HepG2 (cell line): ENCODE data around the gene NKX2-2. TPM values are rescaled to one million over a fixed set of nuclear protein-coding genes. Genes with fewer than 3 reads are reported as not detected.

Experiments
- ATAC-seq: fragments of 200-7000 bp; cut with Tn5 transposase; 3 replicates; pipeline ENCODE4 v1.9.1; 2020; ENCODE audit warnings: mild to moderate bottlenecking, moderate library complexity
- BruUV-seq: library from RNA; stranded (reverse); fragments of 400-500 nt; replicated peaks from 2 replicates; lab custom pipeline; 2021; lab: Mats Ljungman, UMichigan
- CTCF ChIA-PET: fragments of 300-600 bp; formaldehyde crosslinking; extraction: SDS; loops from one replicate; lab custom pipeline; 2021; ENCODE audit warnings: low total read pairs, inconsistent platforms, low intra/inter-chr PET ratio; lab: Yijun Ruan, JAX
- POLR2A ChIA-PET: fragments of 350-600 bp; sonication (Branson Sonifier 250); formaldehyde crosslinking; loops from one replicate; lab custom pipeline; 2020; ENCODE audit warnings: antibody characterized with exemption, inconsistent platforms; lab: Yijun Ruan, JAX
- DNase-seq: peaks from one replicate; pipeline ENCODE4 v3.0.0-alpha.2; 2015; ENCODE audit warnings: low spot score
- FAIRE-seq: peaks from 3 replicates; lab custom pipeline; 2011; peaks lifted over from hg19 to GRCh38; lab: Jason Lieb, UNC
- H2AFZ ChIP-seq: one replicate; pipeline ENCODE4 v1.6.1; 2011; ENCODE audit warnings: low read length, inconsistent platforms
- H3K27ac ChIP-seq: fragments of 300-600 bp; 3 replicates; pipeline ENCODE4 v1.8.0; 2011; ENCODE audit warnings: mixed run types, mild to moderate bottlenecking, mixed read lengths, low read length, inconsistent platforms; ENCODE audit not compliant: insufficient read depth; ENCODE audit errors: extremely low read length
- H3K27me3 ChIP-seq, 2 experiments: fragments of 200-600 bp in 1 of 2; 2 replicates in 1 of 2; 3 replicates in 1 of 2; pipeline versions ENCODE4 v1.6.0 to v1.8.0; 2011; ENCODE audit warnings: low read length in 2 of 2, mild to moderate bottlenecking in 2 of 2, moderate library complexity in 2 of 2, inconsistent platforms in 1 of 2; ENCODE audit not compliant: insufficient read depth in 2 of 2, control insufficient read depth in 1 of 2
- H3K36me3 ChIP-seq, 2 experiments: fragments of 200-600 bp in 1 of 2; replicated peaks in 1 of 2; 2 replicates in 1 of 2; 3 replicates in 1 of 2; pipeline versions ENCODE4 v1.5.1 to v1.8.0; 2011; ENCODE audit warnings: low read length in 2 of 2, inconsistent platforms in 1 of 2; ENCODE audit not compliant: insufficient read depth in 2 of 2, control insufficient read depth in 1 of 2
- H3K4me1 ChIP-seq: 2 replicates; pipeline ENCODE4 v1.5.1; 2012; ENCODE audit warnings: low read length, inconsistent platforms; ENCODE audit not compliant: insufficient read depth
- H3K4me2 ChIP-seq: 2 replicates; pipeline ENCODE4 v1.6.0; 2011; ENCODE audit warnings: low read depth, low read length, inconsistent platforms
- H3K4me3 ChIP-seq, 3 experiments: fragments of 200-600 bp in 1 of 3; sonication (generic), shearing (Covaris generic) in 1 of 3; replicated peaks in 1 of 3; 2 replicates each; pipeline ENCODE4 v1.5.1; 2011 to 2016; ENCODE audit warnings: low read length in 3 of 3, inconsistent platforms in 2 of 3, low read depth in 2 of 3, mild to moderate bottlenecking in 2 of 3, control low read depth in 1 of 3, mixed read lengths in 1 of 3; ENCODE audit not compliant: insufficient read depth in 1 of 3
- H3K79me2 ChIP-seq: one replicate; pipeline ENCODE4 v1.6.1; 2011; ENCODE audit warnings: low read length, inconsistent platforms; ENCODE audit not compliant: insufficient read depth
- H3K9ac ChIP-seq: 2 replicates; pipeline ENCODE4 v1.6.0; 2011; ENCODE audit warnings: mild to moderate bottlenecking, low read depth, low read length, inconsistent platforms; ENCODE audit not compliant: insufficient read depth
- H3K9me3 ChIP-seq: 2 replicates; pipeline ENCODE4 v1.5.1; 2012; ENCODE audit warnings: mild to moderate bottlenecking, low read length
- H4K20me1 ChIP-seq: 2 replicates; pipeline ENCODE4 v1.6.0; 2011; ENCODE audit warnings: inconsistent platforms, mild to moderate bottlenecking, low read length, moderate library complexity; ENCODE audit not compliant: insufficient read depth
- ELF3 ChIP-seq: IDR thresholded peaks from 2 replicates; pipeline ENCODE4 v1.6.1; 2016; ENCODE audit warnings: missing genetic modification reagents, missing compliant biosample characterization
- MAFK ChIP-seq, 2 experiments: IDR thresholded peaks in 1 of 2; conservative IDR thresholded peaks in 1 of 2; 2 replicates each; pipeline ENCODE4 v1.6.1; 2011; ENCODE audit warnings: improper control_type of control experiment in 2 of 2, low read length in 2 of 2
- MTA3 ChIP-seq: sonication (generic); formaldehyde crosslinking; IDR thresholded peaks from 2 replicates; pipeline ENCODE4 v1.4.0; 2020; ENCODE audit warnings: missing genetic modification reagents
- PHB2 ChIP-seq: fragments of 450-650 bp; IDR thresholded peaks from 2 replicates; pipeline ENCODE4 v1.6.1; 2018; ENCODE audit not compliant: partially characterized antibody
- RBAK ChIP-seq: sonication (generic); formaldehyde crosslinking; IDR thresholded peaks from 2 replicates; pipeline ENCODE4 v1.5.1; 2020; ENCODE audit warnings: mild to moderate bottlenecking, missing genetic modification reagents
- SP4 ChIP-seq: sonication (generic); formaldehyde crosslinking; IDR thresholded peaks from 2 replicates; pipeline ENCODE4 v1.8.1; 2023; ENCODE audit warnings: mild to moderate bottlenecking, missing genetic modification reagents
- XBP1 ChIP-seq: sonication (generic); formaldehyde crosslinking; IDR thresholded peaks from 2 replicates; pipeline ENCODE4 v1.5.0; 2020; ENCODE audit warnings: missing genetic modification reagents
- ZMYM2 ChIP-seq: sonication (generic); formaldehyde crosslinking; IDR thresholded peaks from 2 replicates; pipeline ENCODE4 v1.8.0; 2022; ENCODE audit warnings: mild to moderate bottlenecking, missing genetic modification reagents
- ZNF557 ChIP-seq: sonication (generic); formaldehyde crosslinking; IDR thresholded peaks from 2 replicates; pipeline ENCODE4 v1.4.0; 2020; ENCODE audit warnings: missing genetic modification reagents
- ZNF577 ChIP-seq: sonication (generic); formaldehyde crosslinking; IDR thresholded peaks from 2 replicates; pipeline ENCODE4 v1.4.0; 2020; ENCODE audit warnings: mild to moderate bottlenecking, low read depth, missing genetic modification reagents, borderline replicate concordance
- ZNF878 ChIP-seq: sonication (generic); formaldehyde crosslinking; IDR thresholded peaks from 2 replicates; pipeline ENCODE4 v1.8.1; 2023; ENCODE audit warnings: mild to moderate bottlenecking, missing genetic modification reagents, moderate library complexity
- WGBS: methylation state at CpG from one replicate; pipeline ENCODE4 v1.1.6; 2017; ENCODE audit warnings: low lambda C conversion rate; 5-methylcytosine and 5-hydroxymethylcytosine counted together
- in situ Hi-C: cut with HindIII; loops from 2 replicates; pipeline ENCODE4 v1.10.0; 2017; ENCODE audit warnings: low pct_unique_long_range_greater_than_20kb; ENCODE audit not compliant: extremely low pct_ligation_motif_present
- intact Hi-C: fragments of 100-400 bp; cut with micrococcal nuclease; formaldehyde crosslinking; loops from one replicate; pipeline ENCODE4 v1.10.0; 2022; ENCODE audit not compliant: unreplicated experiment
- polyA plus RNA-seq, 8 experiments: library from polyadenylated mRNA; depleted of rRNA in 3 of 8; stranded (reverse) in 7 of 8; unstranded in 1 of 8; fragments of >200 nt; fragmentation: Illumina TruSeq in 4 of 8; extraction: Trizol in 4 of 8; gene quantifications; 2 replicates each; pipeline versions ENCODE4 v1.2.1 to v1.2.3, GENCODE V29; 2011 to 2016; ENCODE audit warnings: low read depth in 4 of 8, missing spikeins in 1 of 8, mixed read lengths in 1 of 8; ENCODE audit not compliant: insufficient read depth in 1 of 8
- total RNA-seq, 5 experiments: library from RNA; depleted of rRNA; stranded (reverse); fragments of >200 nt; fragmentation: Illumina TruSeq; extraction: Trizol; gene quantifications; 2 replicates each; pipeline ENCODE4 v1.2.3, GENCODE V29; 2016; ENCODE audit warnings: low read depth in 1 of 5

NKX2-2 gene
- total and polyA plus RNA-seq, 2 of the 13 experiments (the other 11 are each of a cell fraction or from before 2014, with no cell fraction given), result not detected

- no peak overlapping the region for H3K4me3 ChIP-seq
- no peak for TF ChIP-seq XBP1 (CRISPR knock-in tag)
- TF ChIP-seq PHB2, result no peak
- no peak for TF ChIP-seq ZNF878
- TF ChIP-seq ZMYM2 (CRISPR knock-in tag), result no peak
- TF ChIP-seq RBAK, result no peak
- no peak for TF ChIP-seq MAFK (conservative IDR thresholded peaks at IDR 0.05 in 1 of 2, IDR thresholded peaks at IDR 0.05 in 1 of 2; ENCODE audit: low read length in 2 of 2)
- no peak for TF ChIP-seq SP4 (CRISPR knock-in tag)
- TF ChIP-seq ZNF557 (CRISPR knock-in tag), result no peak
- TF ChIP-seq ZNF577 (CRISPR knock-in tag), result no peak
- no peak for TF ChIP-seq ELF3 (CRISPR knock-in tag)
- no peak for TF ChIP-seq MTA3
- POLR2A ChIA-PET, result no interaction called here
- no peaks in the 10 kb centered on the region for H3K9me3 ChIP-seq
- no peak overlapping the region for H3K4me2 ChIP-seq
- peaks cover 24 to 59% of the 10 kb centered on the region in 2 experiments for H3K27me3 ChIP-seq
- no TSS peak for BruUV-seq
- in situ Hi-C loops (no loop called here), intact Hi-C loops (no loop called here)
- no peak for FAIRE-seq
- no peak overlapping the region for H3K9ac ChIP-seq
- H3K36me3 ChIP-seq, result no peaks in the 10 kb centered on the region
- no peak for ATAC-seq
- H4K20me1 ChIP-seq, result no peaks in the 10 kb centered on the region; the same call in 1 of the 2 replicates
- WGBS, result 23% methylated on average over 2 of the region's 2 CpGs
- no peak for DNase-seq
- no peaks in the 10 kb centered on the region for H3K79me2 ChIP-seq
- CTCF ChIA-PET, result no interaction called here
- H2AFZ ChIP-seq, result no peak overlapping the region
- H3K27ac ChIP-seq, result no peak overlapping the region
- H3K4me1 ChIP-seq, result peaks cover 14% of the 10 kb centered on the region; the same call in 1 of the 2 replicates
Measured at GRCh38 chr20:21523895-21524294, 10.0 kb upstream of the NKX2-2 start.
